Non-pigmented ciliary epithelial cell (primary cell): ENCODE measurements around the gene PKLR.
"Not testable (repeated sequence)": the region's sequence is repeated elsewhere in the genome, so short reads cannot be mapped to it uniquely, and the experiment has no call there.

Experiments
- DNase-seq: peaks from one replicate; pipeline ENCODE4 v3.0.0-alpha.2; 2010; ENCODE audit warnings: low read depth

The PKLR gene

GRCh38 chr1:155301342-155301841 is at the start of gene PKLR:
PKLR (minus strand) TSS chr1:155301438; CDS start chr1:155301395, 43 bp downstream.
- DNase-seq = no peak

- DNase-seq = no peak
Observed at GRCh38 chr1:155342842-155343241, 41.6 kb upstream of the PKLR start.

GRCh38 chr1:155339515-155340097 is 38.4 kb upstream of the PKLR start:
- no peak for DNase-seq

DNA sequence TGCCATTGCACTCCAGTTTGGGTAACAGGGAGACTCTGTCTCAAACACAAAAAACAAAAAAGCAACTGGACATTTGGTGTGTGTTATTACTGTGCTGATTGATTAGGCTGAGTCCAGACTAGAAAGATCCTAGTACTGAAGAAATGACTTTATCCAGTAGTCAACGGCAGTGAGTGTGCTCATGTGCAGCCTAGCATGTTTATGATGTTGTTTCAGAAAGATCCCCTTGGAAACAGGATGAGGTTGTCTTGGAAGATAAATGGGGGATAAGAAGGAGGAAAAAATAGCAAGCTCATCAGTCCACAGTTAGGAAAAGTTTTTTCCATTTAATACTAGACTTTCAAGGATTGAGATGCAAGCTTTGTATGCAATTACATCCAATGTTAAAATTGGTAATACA is 33.7 kb upstream of the PKLR start:
- no peak for DNase-seq

DNA sequence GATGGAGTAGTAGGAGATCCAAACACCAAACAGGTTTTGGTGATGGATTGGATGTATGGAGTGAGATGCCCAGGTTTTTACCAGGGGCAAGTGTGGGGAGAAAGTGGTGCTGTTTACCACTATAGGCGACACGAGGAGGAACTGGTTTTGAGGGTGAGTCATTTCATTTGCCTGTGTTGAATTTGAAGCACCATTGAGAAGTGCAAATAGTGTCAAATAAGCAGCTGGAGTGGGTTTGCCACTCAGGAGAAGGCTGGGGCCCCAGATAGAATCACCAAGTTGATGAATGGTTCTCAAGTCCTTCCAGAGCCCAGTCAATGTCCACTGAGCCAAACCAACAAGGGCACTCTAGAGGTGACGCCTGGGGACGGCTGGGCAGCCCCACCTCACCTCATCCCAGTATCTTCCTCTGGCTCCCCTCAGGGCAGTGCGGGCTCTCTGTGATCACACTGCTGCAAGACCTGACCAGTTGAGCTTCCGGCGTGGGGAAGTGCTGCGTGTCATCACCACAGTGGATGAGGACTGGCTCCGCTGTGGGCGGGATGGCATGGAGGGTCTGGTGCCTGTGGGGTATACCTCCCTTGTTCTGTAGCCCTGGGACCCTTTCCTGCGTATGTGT is 28.9 kb upstream of the PKLR start:
- no peak for DNase-seq

GRCh38 chr1:155328856-155329255 is 27.6 kb upstream of the PKLR start:
- DNase-seq = not testable (repeated sequence)

DNA sequence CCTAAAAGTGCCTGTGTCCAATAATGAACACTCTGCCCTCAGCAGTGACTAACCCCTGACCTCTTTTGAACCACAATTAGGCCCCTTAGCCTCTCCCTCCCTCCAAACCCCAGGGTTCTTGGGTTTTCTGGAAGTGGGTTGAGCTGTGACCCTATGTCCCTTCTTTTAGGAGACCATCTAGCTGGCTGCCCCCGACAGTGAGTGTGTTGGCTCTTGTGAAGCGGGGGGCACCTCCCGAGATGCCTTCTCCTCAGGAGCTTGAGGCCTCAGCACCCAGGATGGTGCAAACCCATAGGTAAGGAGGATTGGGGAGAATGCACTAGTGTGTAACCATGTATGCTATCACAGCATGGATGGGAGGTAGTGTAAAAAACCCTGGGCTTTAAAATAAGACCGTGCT is 26.7 kb upstream of the PKLR start:
- DNase-seq = no peak

DNA sequence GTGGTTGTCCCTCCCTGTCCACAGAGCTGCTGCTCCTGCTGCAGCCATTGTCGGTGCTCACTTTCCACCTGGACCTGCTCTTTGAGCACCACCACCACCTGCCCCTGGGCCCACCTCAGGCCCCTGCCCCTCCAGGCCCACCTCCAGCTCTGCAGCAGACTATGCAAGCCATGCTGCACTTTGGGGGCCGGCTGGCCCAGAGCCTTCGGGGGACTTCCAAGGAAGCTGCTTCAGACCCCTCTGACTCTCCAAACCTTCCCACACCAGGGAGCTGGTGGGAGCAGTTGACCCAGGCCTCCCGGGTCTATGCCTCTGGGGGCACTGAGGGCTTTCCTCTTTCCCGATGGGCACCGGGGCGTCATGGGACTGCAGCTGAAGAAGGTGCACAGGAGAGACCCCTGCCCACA is 25.4 kb upstream of the PKLR start:
- no peak for DNase-seq

GRCh38 chr1:155326020-155326526 is 24.8 kb upstream of the PKLR start:
- no peak for DNase-seq

- DNase-seq = no peak
Observed at GRCh38 chr1:155325603-155325893, 24.3 kb upstream of the PKLR start.

DNA sequence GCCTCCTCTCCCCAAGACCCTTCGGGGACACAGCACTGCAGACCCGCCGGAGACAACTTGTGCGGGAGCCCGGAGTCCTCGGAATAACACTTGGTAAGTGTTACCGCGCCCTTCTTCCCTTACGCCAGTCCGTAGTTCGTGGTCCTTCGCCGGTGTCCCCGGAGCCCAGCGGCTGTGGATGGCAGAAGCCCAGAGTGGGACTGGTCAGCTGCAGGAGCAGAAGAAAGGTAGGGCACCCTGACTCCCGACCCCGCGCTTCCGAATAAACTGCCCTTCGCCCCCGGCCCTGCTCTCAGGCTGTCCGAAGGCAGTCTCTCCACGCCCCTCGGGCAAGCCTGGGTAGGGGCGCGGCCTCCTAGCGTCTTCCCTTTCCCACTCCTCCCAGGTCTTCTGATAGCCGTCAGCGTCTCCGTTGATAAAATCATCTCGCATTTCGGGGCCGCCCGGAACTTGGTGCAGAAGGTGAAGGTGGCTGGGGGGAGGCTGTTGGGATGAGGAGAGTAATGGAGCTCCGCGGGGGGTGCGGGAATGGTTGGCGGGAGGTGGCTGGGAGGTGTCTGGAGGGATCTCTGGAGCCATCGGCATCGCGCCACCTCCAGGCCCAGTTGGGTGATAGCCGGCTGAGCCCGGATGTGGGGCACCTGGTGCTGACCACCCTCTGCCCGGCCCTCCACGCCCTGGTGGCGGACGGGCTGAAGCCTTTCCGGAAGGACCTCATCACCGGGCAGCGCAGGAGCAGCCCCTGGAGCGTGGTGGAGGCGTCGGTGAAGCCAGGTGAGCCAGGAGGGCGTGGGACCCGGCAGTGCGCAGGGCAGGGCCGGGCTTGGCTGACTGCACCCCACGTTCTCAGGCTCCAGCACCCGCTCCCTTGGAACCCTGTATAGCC is 23.7 kb upstream of the PKLR start:
- no peak for DNase-seq

GRCh38 chr1:155324037-155324716 is 22.9 kb upstream of the PKLR start:
- peak; percentile 79 for DNase-seq

DNA sequence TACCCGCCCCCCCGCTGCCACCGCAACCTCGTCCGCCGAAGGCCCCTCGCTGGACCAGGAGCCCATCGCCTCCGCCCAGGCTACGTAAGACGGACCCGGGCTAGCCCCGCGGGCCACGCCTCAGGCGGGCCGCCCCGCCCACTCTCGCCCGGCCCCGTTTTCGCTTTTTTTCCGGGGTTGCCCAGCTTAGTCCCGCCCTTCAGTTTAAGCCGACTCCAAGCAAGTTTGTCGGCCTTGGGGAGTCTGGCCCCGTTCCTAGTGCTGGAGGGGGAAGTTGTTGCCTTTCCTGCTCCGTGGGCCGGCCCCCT is 22.4 kb upstream of the PKLR start:
- peak; percentile 55 for DNase-seq

- DNase-seq = peak; percentile 55
Observed at GRCh38 chr1:155322953-155323728, 21.9 kb upstream of the PKLR start.

GRCh38 chr1:155322571-155322952 is 21.3 kb upstream of the PKLR start:
- DNase-seq = no peak

DNA sequence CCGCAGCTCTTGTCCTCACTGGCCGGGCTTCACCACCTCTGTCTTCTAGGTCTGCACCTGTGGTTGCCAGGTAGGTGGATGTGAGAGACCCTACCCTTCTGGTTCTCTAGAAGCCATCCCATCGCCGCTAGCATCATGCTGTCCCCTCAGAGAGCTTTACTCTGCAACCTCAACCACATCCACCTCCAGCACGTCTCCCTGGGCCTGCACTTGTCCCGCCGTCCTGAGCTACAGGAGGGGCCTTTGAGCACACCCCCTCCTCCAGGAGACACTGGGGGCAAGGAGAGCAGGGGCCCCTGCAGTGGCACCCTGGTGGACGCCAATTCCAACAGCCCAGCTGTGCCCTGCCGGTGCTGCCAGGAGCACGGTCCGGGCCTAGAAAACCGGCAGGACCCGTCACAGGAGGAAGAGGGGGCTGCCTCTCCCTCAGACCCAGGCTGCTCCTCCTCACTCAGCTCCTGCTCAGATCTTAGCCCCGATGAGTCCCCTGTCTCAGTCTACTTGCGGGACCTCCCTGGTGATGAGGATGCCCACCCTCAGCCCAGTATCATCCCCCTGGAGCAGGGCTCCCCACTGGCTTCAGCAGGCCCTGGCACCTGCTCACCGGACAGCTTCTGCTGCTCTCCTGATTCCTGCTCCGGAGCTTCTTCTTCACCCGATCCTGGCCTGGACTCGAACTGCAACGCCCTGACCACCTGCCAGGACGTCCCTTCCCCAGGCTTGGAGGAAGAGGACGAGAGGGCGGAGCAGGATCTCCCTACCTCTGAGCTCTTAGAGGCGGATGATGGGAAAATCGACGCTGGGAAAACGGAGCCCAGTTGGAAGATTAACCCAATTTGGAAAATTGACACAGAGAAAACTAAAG is 20.6 kb upstream of the PKLR start:
- DNase-seq = no peak

GRCh38 chr1:155320661-155321617 is 19.7 kb upstream of the PKLR start, which contains the start of gene RUSC1:
RUSC1 (plus strand) TSS chr1:155320894; CDS start chr1:155321774, 880 bp downstream.
- no peak for DNase-seq

- no peak for DNase-seq
Observed at GRCh38 chr1:155320252-155320651, 19.0 kb upstream of the PKLR start.

DNA sequence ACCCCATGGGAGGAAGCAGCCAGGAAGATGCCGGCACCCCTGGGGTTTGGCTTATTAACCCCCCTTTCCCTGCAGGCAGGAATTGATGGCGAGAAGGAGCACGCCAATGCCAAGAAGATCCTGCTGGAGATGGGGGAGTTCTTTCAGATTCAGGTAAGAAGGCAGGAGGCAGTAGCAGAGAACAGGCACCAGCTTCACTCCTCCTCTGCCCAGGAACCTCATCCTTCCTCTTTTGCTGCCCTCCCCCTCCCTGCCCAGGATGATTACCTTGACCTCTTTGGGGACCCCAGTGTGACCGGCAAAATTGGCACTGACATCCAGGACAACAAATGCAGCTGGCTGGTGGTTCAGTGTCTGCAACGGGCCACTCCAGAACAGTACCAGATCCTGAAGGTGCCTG is 18.3 kb upstream of the PKLR start:
- no peak for DNase-seq

- no peak for DNase-seq
Observed at GRCh38 chr1:155318082-155318481, 16.8 kb upstream of the PKLR start.
